ENCODE results near the gene YPEL1.
"Not testable (repeated sequence)": the region's sequence is repeated elsewhere in the genome, so short reads cannot be mapped to it uniquely, and the experiment has no call there.

YPEL1 gene

DNA sequence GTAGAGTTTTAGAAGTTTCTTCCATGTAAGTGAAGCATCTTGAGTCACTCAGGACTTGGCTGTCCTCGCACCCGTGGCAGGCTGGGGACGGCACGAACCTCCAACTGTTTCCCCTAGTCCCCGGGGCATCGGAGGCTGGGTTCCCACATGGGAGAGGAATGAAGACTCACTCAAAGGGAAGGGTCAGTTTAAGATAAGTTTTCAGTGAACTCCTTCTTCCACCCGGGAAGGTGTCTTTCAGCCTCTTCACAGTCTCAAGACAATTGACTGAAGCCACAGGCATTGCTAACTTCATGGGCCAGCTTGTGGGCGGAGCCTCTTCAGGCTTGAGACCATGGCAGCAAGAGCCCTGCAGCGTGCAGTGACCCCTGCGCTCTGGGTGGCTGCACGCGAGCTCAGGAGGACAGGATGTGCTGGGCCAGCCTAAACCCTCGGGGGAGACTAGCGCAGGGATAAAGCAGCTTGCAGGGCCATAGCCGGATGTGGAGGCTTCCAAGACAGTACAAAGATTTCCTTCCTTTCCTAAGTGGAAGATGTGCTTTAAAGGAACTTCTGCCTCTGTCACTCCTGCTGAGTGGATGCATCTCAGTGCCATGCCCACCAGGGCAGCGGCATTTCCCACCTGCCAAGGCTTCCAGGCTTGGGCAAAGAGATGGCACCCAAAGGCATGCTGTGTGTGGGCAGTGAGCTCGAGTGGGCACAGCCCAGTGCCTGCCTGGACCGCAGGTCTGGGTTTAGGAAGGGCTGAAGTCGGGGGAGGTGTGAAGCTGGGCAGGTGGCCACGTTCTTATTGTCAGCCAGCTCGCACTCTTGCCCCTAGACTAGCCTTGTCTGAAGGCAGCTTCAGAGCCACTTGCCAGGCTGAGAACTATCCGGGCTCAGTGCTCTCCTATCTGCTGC is 36.9 kb downstream of the YPEL1 start:
- DNase-seq = no peak

DNA sequence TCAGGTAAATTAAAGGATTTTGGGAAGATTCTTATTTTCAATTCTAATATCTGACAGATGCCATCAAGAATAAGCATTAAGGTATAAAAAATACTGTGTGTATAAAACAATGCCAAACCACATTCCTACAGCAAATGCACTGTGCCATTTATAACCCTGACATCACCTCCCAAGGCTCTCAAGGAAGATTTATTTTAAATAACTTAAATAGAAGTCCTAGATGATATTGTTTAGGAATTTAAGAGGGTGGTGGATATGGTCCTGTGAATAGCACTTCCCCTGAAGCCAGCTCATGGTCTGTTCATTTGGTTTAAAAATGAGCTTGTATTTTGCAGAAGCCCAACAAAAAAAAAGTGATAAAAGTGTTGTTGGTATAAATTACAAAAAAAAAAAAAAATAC is 37.7 kb downstream of the YPEL1 start:
- no peak for DNase-seq

DNA sequence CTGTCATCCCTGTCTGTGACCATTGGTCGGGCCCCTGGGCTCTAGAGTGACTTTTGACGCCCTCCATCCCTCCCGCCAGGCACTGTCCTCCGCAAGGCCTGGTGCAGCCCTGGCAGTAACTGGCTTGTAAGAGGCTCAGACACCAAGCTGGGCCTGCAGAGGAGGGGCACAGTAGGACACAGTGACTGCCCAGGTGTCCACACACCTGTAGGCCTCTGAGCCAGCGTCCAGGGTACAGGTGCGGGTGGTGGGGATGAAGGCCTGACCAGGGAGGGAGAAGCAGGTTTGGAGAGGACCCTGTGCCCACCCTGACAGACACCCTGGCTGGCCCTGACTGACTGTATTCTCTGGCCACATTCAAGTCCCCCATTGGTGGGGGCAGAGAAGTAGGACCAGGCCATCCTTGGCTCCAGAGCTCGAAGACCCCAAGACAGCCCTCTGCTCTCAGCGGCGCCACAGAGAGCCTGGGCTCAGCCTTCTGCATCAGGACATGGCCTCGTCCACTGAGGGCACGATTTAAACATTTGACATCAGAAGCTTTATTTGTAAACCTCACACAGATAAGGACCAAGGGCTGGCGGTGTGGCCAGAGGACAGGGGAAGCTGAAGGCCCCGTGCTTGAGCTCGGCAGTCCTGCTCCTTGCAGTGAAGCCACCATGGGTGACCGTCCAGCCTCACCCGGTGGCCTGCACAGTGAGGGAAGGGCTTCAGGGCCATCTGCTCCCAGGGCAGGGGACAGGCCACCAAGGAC is 38.4 kb downstream of the YPEL1 start:
- DNase-seq = no peak

DNA sequence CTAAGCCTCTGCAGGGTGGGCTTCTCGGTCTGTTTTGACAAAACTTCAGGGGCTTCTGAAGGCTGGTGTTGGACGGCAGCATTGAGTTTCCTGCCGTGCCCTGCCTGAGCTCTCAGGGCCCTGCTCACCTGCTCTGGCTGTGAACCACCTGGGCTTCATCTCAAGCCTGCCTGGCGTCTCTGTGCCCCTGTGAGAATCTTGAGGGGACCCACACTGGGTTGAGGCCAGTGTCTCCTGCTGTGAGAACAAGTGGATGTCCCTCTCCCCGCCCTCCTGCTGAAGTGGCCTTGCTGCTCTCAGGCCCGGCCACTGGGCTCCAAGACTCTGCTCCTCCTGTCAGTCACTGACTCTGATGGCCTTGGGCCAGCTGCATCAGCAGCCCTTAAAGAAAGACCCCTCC is 39.5 kb downstream of the YPEL1 start:
- DNase-seq = no peak

DNA sequence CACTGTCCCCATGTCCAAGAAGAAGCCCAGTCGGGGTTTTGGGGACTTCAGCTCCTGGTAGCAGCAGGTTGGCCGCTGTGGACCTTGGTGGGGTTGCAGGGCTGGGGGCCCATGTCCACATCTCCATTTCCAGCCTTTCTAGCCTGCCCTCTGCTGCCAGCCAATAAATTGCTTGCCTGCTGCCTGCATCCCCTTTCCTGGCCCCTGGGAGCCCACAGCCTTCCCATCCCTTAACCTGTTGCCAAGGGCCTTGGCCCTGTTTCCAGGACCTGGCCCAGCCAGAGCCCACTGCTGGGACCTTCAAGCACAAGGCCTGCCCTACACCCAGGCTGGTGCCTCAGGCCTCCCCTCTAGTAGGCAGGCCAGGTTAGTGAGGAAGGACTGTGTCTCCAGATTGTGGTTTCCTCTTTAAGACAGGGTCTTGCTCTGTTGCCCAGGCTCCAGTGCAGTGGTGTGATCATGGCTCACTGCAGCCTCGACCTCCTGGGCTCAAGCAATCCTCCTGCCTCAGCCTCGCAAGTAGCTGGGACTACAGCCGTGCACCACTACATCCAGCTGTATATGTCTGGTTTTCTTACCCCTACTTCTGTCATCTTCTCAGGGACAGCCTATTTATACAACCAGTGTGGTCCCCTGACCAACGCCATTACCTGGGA is 40.0 kb downstream of the YPEL1 start:
- no peak for DNase-seq

DNA sequence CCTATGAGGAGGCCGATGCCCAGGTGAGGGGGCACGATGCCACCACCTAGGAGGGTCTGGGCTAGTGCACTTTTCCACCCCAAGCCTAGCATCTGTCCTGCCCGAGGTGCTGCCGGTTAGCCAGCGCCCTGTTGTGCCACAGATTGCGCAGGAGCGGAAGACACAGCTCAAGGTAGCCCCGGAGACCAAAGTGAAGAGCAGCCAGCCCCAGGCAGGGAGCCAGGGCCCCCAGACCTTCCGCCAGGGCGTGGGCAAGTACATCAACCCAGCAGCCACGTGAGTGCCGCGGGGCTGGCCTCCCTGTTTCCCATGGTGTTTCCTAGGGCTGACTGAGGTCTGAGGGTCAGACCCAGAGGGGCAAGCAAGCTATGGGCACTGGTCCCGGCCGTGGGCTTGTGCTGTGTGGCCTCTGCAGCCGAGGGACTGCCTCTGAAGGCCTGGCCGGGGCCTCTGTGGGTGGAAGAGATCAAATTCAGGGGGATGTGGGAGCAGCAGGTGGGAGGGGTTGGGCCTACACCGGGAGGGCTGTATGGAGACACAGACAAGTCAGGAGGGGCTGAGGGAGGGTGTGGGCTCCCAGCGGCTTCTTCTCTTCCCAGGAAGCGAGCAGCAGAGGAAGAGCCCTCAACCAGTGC is 40.7 kb downstream of the YPEL1 start:
- no peak for DNase-seq

DNA sequence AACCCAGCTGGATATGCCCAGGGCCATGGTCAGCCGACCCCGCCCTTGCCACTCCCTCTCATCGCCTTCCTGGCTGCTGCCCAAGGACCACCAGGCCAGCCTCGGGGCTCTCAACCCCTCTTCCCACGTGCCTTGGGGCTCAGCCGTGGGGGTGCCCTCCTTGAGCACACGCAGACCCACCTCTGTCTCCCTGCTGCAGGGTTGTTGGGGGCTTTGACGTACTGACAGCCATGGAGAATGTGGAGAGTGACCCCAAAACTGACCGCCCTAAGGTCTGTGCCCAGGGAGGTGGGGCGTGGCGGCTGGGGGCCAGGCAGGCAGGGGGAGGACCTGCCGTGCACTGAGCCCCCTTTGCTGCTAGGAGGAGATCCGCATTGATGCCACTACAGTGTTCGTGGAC is 41.2 kb downstream of the YPEL1 start:
- DNase-seq = no peak

DNA sequence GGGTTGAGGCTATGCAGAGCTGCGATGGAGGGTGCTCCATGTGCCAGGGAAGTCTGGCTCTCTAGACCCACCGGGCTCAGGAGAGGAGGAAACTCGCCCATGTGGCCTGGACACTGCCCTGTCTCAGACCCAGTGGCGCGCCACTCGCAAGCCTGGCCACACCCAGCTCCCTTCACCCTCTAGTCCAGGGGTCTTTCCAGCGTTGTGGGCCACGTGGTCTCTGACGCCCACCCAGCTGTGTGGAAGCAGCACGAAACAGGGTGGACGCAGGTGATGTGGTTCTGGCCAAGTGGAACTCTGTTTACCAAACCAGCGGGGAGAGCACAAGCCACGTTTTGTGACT is 41.6 kb downstream of the YPEL1 start:
- no peak for DNase-seq

DNA sequence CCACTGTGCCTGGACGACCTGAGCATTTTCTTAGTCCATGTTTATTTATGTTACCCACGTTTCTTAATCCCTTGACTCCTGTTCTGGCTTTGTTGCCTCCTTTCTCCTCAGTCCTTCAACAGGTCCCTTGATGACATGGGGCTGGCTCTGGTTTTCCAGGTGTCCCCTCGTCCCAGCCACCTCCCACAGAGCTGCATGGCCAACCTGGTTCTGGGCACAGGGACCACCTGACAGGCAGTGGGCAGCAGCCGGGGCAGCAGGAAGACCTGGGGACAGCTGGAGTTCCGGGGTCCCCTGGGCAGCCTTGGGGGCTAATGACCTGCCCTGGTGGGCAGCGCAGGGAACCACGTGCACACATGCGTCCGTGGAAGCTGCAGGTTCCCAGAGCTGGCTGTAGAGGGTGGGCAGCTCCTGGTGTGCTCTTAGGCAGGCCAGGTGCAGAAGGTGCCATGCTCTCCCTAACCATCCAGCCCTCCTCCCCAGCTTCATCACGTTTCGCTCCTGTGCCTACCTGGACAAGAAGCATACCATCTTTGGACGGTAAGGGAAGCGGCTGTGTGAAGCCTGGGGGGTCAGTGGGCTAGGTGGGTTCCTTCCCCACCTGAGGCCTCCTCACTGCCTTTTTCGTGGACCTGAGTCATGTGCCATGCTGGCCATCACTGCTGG is 42.1 kb downstream of the YPEL1 start:
- DNase-seq = no peak

DNA sequence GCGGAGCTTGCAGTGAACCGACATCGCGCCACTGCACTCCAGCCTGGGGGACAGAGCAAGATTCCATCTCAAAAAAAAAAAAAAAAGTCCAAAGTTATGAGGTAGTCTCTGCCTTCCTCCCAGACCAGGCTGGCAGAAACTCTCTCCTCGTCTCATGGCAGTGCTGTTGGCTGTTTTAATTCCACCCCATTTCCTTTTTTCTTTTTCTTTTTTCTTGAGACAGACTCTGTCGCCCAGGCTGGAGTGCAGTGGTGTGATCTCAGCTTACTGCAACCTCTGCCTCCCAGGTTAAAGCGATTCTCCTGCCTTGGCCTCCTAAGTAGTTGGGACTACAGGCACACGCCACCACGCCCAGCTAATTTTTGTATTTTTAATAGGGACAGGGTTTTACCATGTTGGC is 42.7 kb downstream of the YPEL1 start:
- not testable (repeated sequence) for DNase-seq

DNA sequence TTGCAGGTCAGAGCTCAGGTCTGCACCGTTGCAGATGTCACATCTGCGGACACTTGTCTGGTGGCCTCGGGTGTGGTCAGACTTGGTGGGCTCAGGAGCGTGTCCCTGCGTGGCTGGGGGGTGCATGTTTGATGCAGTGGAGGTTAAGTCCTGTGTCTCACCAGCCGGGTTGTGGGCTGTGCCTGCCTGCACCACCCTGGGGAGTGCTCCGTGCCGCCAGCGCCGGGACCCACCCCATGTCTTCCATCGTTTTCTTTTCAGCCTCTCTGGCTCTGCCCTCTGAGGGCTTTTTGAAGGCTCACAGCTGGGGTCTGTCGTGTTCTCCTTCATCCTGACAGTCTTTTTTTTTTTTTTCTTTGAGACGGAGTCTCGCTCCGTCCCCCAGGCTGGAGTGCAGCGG is 43.8 kb downstream of the YPEL1 start:
- DNase-seq = no peak

DNA sequence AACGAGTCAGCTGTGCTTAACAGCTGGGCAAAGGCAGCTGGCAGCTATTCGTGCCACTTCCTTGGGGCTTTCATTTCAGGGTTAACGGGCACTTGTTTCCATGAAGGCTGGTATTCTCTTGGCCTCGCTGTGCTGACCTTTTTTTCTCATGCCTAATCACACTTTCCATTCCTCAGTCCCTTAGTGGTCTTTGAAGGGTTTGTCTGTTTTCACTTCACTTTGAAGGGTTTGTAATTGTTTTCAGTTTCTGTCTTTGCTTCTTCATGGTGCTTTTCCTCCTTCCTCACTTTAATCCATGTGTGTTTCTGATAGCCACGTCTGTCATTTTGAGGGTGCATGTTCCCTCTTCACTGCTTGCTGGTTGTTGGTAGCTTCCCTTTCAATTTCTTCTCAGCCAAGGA is 45.2 kb downstream of the YPEL1 start:
- DNase-seq = no peak

DNA sequence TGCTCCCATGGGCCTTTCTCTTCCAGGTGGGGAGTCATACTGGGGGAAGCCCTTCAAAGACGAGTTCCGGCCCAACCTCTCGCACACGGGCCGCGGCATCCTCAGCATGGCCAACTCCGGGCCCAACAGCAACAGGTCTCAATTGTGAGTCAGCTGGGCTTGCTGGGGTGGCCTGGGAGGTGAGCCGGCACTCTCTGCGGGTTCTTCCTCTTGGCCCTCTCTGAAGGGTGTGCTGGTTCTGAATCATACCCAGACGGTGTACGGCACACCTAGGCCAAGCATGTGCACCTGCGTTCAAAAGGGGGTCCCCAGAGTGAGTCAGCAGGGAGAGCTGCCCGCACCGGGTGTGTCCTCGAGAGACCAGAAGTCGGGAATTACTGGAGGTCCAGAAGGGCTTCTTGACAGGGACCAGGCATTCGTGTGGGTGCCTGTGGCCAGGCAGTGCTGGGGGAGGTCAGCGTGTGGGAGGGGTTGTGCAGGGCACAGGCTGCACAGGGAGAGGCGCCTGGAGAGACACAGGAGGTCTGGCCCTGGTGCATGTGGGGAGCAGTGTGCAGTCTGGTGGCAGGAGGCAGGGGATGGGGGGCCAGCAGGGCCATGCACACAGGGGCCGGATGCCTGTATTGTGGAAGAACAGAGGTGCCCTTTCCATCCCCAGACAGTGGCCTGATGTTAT is 46.8 kb downstream of the YPEL1 start:
- DNase-seq = no peak

DNA sequence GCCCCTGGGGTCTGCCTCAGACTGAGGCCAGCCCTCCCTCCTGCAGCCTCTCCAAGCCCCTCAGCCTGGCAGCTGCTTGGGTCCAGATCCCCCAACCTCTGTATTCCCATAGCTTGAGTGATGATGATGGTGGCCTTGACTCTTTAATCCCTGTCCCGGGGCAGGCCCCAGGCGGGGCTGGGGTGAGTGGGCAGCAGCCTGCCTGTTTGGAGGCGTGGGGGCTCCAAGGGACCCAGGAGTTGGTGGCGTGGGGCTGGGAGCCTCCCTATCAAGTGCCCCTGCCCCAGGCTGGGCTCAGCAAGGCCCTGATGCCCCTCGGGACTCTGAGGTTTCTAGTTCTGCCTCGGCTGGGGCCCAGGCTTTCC is 47.3 kb downstream of the YPEL1 start:
- DNase-seq = no peak

DNA sequence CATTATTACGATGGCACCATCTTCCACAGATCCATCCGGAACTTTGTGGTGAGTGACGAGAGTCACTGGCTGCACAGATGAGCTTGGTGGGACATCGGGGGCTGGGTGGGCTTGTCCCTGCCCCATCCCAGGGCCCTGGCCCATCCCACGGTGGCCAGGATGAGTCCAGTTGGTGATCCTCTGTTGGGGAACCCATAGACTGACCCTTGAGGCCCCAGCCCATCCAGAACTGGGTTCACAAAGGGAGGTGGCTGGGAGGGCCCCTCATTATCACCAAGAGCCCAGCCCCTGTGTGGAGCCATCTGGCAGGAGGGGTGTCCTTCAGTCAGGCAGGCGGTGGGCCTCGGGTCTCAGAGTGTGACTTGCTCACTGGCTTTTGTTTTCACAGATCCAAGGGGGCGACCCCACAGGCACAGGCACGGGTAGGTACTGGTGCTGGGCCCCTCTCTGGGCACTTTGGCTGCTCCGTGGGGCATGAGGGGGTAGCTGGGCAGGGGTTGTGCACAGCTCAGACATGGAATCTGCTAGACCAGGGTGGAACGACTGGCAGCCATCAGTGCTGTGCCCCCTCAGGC is 47.8 kb downstream of the YPEL1 start:
- DNase-seq = no peak

DNA sequence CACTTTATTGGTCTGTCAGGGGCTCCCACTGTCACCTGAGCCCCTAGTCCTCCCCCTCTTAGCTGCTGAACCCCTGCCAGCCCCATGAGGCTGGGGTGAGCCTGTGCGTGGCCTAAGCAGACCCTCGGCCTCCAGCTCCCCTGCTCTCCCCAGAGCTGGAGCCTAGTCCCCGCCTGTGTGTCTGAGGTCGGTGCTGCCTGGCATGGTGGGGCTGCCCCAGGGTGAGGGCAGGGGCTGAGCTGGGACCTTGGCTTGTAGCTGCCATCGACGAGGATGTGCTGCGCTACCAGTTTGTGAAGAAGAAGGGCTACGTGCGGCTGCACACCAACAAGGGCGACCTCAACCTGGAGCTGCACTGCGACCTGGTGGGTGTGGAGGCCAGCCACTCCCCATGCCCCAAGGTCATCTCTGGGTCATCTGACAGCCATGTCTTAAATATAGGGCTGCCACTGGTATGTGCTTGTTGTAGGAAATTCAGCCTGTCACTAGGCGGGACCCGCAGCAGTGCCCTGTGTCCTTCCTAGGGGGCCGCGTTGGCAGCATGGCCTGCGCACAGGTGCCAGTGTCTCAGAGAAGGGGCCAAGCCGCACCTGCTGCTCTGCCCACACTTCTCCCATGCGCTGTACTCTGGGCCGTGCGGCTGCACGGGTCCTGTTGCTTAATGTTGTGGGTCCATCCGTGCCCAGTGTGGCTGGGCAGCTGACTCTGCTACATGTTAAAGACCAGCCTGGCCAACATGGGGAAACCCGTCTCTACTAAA is 48.8 kb downstream of the YPEL1 start:
- no peak for DNase-seq

DNA sequence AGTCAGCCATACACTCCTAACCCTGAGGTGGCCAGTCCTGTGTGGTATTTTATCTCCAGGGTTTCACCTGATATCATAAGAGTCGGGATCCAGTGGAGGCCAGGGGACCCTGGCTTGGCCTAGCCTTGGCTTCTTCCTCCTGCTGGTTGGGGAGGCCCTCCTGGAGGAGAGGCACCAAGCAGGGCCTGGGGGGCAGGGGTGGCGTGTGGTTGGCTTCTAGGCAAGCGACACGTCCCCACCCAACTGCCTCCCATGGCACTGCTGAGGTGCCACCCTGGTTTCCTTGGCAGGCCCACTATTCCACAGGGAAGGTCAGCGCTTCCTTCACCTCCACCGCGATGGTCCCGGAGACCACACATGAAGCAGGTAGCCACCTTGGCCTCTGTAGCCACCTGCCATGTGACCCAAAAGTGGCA is 49.4 kb downstream of the YPEL1 start:
- DNase-seq = no peak

DNA sequence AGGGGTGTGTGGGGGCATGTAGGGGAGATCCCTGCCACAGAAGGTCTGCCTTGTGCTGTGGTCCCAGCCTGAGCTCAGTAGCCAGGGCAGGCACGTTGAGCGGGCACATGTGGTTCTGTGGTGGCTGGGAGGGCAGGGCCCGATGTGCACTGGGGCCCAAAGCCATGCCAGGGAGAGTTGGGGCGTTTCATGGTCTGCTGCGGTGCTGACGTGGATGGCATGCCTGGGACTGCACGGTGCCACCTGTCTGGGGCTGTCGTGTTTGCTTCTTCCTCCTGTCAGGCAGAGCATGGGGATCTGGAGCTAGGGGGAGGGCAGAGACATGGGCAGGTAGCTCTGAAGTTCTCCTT is 50.5 kb downstream of the YPEL1 start:
- no peak for DNase-seq

DNA sequence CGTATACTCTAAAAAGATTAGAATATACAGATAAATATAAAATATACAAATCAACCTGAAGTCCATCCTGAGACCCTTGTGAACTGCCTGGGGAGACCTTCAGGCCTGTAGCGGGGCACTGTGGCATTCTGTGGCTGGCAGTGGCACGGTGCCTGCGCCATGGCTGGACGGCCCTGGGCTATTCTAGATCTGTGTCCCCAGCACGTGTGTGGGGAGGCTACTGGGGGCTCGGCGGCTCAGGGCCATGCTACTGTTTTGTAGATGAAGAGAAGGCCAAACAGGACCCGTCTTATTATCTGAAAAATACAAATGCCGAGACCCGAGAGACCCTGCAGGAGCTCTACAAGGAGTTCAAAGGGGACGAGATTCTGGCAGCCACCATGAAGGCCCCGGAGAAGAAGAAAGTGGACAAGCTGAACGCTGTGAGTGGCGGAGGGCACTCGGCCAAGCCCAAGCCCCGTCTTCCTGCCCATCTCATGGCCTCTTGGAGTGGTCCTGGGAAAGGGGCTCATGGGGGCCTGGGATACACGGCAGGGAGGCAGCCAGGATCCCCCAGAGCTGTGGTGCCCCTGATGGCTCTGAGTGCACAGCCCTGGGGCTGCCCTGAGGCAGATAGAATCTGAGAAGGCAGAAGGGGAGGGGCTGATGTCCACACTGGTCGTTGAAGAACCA is 51.0 kb downstream of the YPEL1 start:
- DNase-seq = no peak

DNA sequence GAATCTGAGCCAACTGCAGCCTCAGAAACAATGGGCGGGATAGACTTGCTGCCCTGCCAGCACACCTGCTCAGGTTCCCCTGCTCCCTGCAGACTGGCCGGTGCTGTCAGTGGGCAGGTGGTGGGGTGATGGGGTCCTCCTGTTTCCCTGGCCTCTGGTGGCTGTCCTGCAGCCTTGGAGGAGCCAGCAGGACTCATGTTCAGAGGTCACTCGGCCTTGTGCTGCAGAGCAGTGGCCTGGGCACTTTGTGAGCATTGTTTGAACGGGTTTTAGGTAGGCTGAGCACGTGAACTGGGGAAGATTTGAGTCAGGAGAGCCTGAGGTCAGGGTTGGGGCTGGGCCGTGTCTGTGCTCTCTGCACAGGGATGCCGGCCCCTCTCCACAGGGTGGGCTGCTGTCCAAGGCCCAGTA is 52.2 kb downstream of the YPEL1 start:
- no peak for DNase-seq
